HG03064 (cell line): ENCODE data around the gene MAGEA3.
"Not testable (repeated sequence)": the region's sequence is repeated elsewhere in the genome, so short reads cannot be mapped to it uniquely, and the experiment has no call there.

Experiments used
- ATAC-seq: cut with Tn5 transposase; IDR thresholded peaks from one replicate; pipeline ENCODE4 v1.9.1; 2021; ENCODE audit warnings: low read depth; ENCODE audit not compliant: unreplicated experiment

MAGEA3 gene

DNA sequence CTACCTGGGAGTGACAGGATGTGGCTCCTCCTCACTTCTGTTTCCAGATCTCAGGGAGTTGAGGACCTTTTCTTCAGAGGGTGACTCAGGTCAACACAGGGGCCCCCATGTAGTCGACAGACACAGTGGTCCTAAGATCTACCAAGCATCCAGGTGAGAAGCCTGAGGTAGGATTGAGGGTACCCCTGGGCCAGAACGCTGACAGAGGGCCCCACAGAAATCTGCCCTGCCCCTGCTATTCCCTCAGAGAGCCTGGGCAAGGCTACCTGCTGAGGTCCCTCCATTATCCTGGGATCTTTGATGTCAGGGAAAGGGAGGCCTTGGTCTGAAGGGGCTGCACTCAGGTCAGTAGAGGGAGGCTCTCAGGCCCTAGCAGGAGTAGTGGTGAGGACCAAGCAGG is 36.5 kb downstream of the MAGEA3 start:
- no peak for ATAC-seq

GRCh38 chrX:152735860-152736511 is 37.4 kb downstream of the MAGEA3 start:
- no peak for ATAC-seq

- not testable (repeated sequence) for ATAC-seq
Observed at GRCh38 chrX:152736528-152736927, 37.9 kb downstream of the MAGEA3 start.

DNA sequence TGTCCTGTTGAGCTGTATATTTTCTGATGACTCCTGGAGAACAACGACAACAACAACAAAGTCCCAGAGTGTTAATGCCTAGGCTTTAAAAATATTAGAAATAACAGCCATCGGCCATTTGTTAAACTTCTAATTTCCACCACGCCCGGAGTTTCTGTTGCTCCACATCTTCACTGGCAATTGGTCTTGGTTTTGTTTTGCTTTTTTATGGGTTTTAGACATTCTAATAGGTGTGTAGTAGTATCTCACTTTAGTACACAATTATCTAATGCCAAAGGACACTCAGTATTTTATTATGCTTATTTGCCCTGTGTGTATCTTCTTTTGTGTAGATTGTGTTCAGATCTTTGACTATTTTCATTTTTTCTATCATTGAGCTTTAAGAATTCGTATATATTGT is 40.0 kb downstream of the MAGEA3 start:
- no peak for ATAC-seq
